Daoy (cell line): ENCODE data around the gene ASIC4. TPM values are rescaled to one million over a fixed set of nuclear protein-coding genes. Genes with fewer than 3 reads are reported as not detected.
A peak's percentile ranks its signal among the peaks of the same experiment; 100 is the strongest.

ENCODE experiments used
- DNase-seq: peaks from one replicate; pipeline ENCODE4 v3.0.0-alpha.2; 2015; ENCODE audit warnings: low read depth
- total RNA-seq: library from RNA; depleted of rRNA; stranded (reverse); fragments of >200 nt; shearing (Covaris generic); gene quantifications from 2 replicates; pipeline ENCODE4 v1.2.3, GENCODE V29; 2014

Gene ASIC4
- total RNA-seq, 1 experiment from 2014 or later: not detected

DNA sequence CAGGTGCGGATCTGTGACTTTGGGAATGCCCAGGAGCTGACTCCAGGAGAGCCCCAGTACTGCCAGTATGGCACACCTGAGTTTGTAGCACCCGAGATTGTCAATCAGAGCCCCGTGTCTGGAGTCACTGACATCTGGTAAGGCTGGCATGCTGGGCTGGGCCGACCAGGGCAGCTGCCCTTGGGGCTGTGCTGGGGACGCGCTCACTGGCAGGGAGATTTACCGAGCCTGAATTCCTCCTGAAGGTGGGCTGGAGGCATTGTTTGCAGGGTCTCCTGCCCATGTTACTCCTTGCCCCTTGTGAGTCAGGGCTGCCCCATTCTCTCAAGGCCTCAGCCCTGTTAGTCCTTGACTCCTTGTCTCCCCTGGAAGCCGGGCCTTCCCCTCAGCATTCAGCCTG, 34.3 kb upstream of the ASIC4 start:
- no peak for DNase-seq

DNA sequence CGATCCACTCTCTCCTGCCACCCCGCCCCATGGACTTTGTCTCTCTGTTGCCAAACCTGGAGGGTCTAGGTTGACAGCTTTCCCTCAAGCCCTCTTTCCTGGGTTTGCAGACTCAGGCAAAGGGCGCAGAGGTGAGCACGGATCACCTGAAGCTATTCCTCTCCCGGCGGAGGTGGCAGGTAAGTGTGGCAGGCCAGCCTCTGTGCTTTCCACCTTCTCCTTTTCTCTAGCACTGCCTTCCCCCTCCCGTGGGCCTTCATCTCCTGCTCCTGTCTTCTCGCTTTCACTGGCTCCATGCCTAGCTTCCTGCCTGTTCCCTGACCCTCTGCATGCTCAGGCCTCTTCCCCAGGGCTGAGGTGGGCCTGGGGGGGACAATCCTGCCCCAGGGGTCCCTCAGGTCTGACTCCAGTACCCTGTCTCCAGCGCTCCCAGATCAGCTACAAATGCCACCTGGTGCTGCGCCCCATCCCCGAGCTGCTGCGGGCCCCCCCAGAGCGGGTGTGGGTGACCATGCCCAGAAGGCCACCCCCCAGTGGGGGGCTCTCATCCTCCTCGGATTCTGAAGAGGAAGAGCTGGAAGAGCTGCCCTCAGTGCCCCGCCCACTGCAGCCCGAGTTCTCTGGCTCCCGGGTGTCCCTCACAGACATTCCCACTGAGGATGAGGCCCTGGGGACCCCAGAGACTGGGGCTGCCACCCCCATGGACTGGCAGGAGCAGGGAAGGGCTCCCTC, 31.4 kb upstream of the ASIC4 start:
- DNase-seq: no peak

DNA sequence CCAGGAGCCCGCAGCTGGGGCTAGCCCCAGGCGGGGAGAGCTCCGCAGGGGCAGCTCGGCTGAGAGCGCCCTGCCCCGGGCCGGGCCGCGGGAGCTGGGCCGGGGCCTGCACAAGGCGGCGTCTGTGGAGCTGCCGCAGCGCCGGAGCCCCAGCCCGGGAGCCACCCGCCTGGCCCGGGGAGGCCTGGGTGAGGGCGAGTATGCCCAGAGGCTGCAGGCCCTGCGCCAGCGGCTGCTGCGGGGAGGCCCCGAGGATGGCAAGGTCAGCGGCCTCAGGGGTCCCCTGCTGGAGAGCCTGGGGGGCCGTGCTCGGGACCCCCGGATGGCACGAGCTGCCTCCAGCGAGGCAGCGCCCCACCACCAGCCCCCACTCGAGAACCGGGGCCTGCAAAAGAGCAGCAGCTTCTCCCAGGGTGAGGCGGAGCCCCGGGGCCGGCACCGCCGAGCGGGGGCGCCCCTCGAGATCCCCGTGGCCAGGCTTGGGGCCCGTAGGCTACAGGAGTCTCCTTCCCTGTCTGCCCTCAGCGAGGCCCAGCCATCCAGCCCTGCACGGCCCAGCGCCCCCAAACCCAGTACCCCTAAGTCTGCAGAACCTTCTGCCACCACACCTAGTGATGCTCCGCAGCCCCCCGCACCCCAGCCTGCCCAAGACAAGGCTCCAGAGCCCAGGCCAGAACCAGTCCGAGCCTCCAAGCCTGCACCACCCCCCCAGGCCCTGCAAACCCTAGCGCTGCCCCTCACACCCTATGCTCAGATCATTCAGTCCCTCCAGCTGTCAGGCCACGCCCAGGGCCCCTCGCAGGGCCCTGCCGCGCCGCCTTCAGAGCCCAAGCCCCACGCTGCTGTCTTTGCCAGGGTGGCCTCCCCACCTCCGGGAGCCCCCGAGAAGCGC, 30.6 kb upstream of the ASIC4 start:
- DNase-seq: no peak

DNA sequence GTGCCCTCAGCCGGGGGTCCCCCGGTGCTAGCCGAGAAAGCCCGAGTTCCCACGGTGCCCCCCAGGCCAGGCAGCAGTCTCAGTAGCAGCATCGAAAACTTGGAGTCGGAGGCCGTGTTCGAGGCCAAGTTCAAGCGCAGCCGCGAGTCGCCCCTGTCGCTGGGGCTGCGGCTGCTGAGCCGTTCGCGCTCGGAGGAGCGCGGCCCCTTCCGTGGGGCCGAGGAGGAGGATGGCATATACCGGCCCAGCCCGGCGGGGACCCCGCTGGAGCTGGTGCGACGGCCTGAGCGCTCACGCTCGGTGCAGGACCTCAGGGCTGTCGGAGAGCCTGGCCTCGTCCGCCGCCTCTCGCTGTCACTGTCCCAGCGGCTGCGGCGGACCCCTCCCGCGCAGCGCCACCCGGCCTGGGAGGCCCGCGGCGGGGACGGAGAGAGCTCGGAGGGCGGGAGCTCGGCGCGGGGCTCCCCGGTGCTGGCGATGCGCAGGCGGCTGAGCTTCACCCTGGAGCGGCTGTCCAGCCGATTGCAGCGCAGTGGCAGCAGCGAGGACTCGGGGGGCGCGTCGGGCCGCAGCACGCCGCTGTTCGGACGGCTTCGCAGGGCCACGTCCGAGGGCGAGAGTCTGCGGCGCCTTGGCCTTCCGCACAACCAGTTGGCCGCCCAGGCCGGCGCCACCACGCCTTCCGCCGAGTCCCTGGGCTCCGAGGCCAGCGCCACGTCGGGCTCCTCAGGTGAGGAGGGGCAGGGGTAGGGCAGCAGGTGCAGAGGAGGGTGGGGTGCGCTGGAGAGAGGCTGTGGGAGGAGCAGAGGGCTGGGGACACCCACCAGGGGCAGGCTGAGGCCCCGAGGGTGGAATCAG, 29.7 kb upstream of the ASIC4 start:
- DNase-seq: no peak

DNA sequence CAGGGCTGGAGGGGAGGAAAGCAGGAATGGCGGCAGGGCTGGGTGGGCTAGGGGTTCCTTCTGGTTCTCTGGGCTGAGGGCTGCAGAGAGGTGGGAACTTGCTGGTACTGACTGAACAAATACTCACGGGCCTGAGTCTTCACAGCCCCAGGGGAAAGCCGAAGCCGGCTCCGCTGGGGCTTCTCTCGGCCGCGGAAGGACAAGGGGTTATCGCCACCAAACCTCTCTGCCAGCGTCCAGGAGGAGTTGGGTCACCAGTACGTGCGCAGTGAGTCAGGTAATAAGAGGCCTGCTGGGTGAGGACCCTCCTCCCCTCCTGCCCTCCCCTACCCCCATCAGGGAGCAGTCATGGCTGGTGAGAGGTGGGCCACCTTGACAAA, 29.1 kb upstream of the ASIC4 start:
- no peak for DNase-seq

DNA sequence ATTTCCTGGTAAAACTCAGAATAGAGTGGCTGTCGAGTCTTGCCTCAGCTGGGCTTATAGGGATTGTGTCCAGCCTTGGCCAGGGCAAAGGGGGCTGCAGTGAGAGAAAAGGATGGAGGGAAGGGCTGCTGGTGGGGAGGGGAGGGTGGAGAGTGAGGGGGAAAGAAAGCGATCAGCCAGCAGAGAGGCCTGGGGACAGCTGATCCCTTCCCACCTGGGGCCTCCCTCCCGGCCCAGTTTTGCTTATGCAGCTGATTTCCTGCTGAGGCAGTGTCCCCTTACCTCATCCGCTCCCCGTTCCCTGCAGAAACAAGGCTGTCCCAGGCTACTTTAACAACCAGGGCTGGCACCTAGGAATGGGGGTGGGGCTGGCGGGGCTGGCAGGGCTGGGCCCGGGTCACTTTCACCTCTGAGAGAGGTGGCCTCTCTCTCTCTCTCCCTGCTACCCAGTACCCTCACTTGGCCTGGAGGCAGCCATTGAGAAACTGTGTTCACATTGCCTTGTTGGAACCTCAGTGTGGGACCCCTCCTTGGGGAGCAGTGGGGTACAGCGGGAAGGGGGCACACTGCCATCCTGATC, 27.8 kb upstream of the ASIC4 start:
- DNase-seq: no peak

DNA sequence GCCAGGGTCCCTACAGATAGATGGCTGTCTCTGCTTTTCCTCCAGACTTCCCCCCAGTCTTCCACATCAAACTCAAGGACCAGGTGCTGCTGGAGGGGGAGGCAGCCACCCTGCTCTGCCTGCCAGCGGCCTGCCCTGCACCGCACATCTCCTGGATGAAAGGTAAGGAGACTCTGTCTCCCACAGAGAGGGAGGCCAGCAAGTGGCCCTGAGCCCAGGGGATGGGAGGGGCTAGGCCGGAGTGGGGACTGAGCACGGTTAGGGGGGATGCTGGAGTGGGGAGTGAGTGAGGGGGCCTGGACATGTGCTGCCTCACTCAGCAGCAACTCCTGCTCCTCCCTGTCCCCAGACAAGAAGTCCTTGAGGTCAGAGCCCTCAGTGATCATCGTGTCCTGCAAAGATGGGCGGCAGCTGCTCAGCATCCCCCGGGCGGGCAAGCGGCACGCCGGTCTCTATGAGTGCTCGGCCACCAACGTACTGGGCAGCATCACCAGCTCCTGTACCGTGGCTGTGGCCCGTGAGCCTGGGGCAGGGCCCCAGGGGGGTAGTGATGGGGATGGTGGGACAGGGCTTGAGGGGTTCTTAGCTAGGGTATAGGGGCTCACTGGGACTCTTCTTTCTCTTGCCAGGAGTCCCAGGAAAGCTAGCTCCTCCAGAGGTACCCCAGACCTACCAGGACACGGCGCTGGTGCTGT, 26.0 kb upstream of the ASIC4 start:
- no peak for DNase-seq

DNA sequence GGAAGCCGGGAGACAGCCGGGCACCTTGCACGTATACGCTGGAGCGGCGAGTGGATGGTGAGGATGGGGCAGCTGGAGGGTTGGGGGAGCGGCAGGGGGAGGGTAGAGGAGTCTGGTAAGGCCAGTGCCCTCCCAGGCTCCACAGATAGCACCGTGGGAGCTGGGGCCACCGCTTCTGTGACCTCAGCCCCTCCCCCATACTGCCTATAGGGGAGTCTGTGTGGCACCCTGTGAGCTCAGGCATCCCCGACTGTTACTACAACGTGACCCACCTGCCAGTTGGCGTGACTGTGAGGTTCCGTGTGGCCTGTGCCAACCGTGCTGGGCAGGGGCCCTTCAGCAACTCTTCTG, 25.5 kb upstream of the ASIC4 start:
- DNase-seq: no peak

DNA sequence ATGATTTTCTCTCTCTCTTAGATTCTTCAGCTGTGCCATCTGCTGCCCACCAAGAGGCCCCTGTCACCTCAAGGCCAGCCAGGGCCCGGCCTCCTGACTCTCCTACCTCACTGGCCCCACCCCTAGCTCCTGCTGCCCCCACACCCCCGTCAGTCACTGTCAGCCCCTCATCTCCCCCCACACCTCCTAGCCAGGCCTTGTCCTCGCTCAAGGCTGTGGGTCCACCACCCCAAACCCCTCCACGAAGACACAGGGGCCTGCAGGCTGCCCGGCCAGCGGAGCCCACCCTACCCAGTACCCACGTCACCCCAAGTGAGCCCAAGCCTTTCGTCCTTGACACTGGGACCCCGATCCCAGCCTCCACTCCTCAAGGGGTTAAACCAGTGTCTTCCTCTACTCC, 25.0 kb upstream of the ASIC4 start:
- DNase-seq: no peak

DNA sequence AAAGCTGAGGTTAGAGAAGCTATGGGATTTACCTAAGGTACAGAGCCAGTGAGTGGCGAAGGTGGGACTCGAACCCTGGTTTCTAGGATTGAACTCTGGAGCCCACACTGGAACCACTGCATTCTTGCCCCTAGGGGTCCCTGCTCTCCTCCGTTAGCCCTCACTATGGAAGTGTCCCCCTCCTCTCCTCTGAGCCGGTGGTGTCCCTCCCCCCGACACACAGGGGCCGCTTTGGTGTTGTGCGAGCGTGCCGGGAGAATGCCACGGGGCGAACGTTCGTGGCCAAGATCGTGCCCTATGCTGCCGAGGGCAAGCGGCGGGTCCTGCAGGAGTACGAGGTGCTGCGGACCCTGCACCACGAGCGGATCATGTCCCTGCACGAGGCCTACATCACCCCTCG, 24.1 kb upstream of the ASIC4 start:
- DNase-seq: no peak

DNA sequence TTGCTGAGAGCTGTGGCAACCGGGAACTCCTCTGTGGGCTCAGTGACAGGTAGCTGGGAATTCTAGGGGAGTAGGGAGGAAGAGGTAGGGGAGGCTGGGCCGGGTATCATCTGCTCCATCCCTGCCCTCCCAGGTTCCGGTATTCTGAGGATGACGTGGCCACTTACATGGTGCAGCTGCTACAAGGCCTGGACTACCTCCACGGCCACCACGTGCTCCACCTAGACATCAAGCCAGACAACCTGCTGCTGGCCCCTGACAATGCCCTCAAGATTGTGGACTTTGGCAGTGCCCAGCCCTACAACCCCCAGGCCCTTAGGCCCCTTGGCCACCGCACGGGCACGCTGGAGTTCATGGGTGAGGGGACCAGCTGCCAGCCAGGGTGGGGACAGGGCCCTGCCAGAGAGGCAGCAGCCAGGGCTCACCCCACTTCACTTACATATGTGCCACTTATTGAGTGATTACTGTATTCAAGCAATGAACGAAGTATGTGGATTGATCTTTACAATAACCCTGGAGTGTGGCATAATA, 23.6 kb upstream of the ASIC4 start:
- no peak for DNase-seq

DNA sequence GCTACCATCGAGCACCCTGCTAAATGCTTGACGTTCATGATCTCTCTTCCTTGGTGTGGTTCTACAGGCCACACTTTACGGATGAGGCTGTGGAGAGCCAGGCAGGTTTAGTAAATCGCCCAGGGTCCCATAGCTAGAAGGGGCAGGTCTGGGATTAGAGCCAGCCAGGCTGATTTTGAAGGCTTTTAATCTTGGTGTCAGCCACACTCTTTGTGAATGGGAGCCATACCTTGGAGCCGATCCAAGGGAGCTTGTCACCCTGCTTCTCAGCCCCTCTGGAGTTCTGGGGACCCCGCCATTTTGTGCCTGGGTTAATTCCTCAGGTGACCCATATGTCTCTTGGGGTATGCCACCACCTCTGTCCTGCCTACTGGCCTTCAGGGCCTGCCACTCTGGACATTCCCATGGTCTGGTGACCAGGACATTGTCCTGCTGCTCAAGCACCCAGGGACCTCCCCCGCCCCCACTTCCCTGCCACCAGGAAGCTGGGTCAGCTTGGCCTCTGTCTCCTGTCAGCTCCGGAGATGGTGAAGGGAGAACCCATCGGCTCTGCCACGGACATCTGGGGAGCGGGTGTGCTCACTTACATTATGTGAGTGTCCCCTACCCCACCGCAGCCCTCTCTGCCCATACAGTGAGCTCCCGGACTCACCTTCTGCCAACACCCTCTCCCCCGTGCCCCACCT, 22.9 kb upstream of the ASIC4 start:
- DNase-seq: no peak

DNA sequence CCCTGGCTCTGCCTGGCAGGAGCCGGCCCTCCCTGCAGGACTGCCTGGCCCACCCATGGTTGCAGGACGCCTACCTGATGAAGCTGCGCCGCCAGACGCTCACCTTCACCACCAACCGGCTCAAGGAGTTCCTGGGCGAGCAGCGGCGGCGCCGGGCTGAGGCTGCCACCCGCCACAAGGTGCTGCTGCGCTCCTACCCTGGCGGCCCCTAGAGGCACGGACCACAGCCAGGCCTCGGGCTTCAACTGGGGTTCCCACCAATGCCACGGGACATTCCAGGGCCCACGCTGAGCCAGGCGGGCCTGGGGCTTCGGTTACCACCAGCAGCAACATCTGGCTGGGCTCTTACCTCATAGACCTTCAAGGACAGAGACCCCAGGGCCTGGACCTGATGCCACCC, 21.7 kb upstream of the ASIC4 start:
- no peak for DNase-seq

DNA sequence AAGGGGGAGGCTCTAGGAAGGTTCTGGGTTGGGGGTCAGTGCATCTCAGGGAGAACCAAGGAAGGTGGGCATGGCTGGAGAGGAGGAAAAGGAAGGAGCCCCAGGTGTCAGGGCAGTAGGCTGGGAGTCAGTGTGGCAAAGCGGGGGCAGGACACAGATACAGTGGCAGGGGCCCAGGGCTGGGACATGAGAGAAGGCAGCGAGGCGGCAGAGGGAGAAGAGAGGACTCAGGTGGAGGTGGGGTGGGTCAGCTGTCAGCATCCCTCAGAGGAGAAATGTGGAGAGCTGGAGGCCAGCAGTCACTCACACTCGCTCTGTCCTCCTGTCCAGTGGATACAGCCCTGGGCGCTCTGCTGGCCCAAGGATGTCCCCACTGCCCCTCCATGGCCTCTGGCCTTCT, 21.2 kb upstream of the ASIC4 start:
- no peak for DNase-seq

DNA sequence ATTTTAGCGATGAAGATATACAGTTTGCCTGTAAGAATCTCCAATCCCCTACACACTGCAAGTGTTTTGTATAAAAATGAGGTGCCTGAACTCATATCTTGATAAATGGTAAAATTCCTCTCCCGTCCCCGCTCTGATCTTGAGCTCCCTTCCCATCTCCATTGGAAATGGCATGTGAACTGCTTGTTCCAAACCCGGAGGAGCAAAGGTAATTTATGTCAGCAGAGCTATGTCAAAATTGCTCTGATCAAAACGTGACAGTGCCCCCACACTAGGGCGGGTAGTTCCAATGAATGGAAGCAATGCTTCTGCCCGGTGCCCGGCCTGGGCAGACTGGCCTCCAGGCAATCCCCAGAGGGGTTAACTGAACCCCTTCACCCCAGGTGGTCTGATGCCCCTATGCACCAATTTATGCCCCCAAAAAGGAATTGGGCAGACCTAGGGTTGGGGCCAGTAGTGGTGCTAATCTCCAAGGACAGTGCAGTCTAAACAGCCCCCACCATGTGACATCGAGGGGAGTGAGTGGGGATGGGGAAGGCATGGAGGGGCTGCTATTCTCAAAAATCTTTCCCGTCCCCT, 19.2 kb upstream of the ASIC4 start:
- DNase-seq: no peak

DNA sequence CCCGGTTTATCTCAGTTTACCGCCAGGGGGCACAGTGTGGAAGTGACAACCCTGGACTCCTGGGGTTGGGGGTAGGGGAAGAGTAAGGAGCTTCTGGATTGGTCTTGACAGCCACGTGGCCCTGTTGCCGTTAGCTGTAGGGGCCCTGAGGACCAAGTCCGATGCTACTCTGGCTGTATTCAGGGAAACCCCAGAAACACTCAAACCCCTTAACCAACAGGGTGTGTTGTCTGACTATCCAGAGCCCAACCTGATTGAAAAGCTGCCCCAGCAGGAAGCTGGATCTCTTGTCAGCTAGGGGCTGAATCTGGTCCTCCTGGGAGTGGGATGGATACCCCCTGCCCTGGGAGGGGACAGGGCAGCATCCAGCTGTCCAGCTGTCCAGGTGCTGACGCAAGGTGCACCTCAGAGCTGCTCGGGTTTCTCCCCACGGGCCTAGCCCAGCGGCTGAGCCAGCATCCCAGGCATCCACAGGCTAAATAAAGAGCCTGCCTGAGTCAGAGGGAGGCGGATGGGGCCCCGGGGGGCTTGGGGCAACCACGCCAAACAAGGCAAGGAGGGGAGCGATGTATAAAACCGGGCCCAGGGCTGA, 18.7 kb upstream of the ASIC4 start:
- DNase-seq: peak; percentile 67

DNA sequence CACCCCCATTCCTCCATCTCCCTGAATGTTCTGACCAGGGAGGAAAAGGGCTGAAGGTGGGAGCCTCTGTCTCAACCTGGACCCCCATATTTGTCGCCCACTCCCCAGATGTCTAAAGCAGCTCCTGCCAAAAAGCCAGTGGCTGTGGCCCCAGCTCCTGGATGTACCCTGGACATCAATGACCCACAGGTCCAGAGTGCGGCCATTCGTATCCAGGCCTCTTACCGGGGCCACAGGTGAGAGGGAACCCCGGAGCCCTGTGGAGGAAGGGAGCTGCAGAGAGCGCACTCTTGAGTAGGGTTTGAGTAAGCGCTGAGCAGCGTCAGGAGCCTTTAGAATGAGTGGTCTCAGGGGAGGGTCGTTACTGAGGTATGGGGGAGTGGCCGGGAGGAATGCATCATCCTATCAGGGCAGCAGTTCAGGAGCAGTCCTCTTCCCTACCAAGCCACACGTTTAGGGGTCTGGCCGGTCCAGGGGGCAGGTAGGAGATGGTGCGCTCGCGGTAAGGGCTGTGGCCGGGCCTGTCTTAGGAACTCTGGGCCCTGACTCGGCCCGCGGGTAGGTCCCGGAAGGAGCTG, 17.9 kb upstream of the ASIC4 start:
- no peak for DNase-seq

DNA sequence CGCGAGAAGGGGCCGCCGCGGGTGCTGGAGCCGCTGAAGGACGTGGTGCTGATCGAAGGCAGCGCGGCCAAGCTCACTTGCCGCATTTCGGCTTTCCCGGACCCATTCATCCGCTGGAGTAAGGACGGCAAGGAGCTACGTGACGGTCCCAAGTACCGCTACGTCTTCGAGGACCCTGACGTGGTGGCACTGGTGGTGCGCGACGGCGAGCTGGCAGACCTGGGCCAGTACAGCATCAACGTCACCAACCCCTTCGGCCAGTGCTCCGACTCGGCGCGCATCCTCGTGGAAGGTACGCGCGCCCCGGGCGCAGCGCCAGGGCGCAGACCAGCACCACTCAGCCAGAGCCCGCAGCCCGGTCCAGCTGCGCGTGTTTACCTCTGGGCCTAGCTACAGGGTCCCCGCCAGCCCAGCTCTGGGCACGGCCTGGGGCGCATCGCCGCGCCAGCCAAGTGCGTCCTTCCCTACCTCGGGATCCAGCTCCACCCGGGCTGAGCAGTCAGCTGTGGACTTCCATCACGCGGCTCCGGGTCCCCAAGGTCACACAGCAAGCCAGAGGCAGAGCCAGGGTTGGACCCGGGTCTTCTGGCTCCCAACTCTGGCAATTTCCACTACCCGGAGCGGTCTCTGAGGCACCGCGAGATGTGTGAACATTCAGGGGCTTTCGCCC, 17.3 kb upstream of the ASIC4 start:
- no peak for DNase-seq
